Left colon (tissue), 2 donors: ENCODE measurements around the gene DGCR8. TPM values are rescaled to one million over a fixed set of nuclear protein-coding genes. Genes with fewer than 3 reads are reported as not detected.

Source experiments
- ATAC-seq: fragments of 200-7000 bp; cut with Tn5 transposase; one replicate; pipeline ENCODE4 v1.9.1; 2020; ENCODE audit warnings: mild to moderate bottlenecking, moderate library complexity
- DNase-seq, 2 donors: peaks; one replicate each; pipeline ENCODE4 v3.0.0-alpha.2; 2020
- intact Hi-C, 2 donors: fragments of 100-400 bp; cut with DNase I in 1 of 2; cut with micrococcal nuclease in 1 of 2; formaldehyde crosslinking; loops; one replicate each; pipeline versions ENCODE4 v1.11.2 to v1.14.0; 2022; cut with DNase I, micrococcal nuclease
- long read RNA-seq: library from polyadenylated mRNA; unstranded; transcript quantifications from one replicate; pipeline ENCODE4 v2.0.0, GENCODE V29; 2021
- total RNA-seq, 2 donors: library from RNA; stranded (reverse); fragmentation: NEBNext Ultra II Directional; extraction: Animal tissue kit (Norgen Biotek cat#: 25700); gene quantifications; one replicate each; pipeline ENCODE4 v1.2.1, GENCODE V29; 2021
- donor health status: DM: no; HTN: no; CAD: no.
- donor health status: DM: yes; HTN: yes; CAD: no.

The DGCR8 gene
- total RNA-seq = 10 to 100 TPM; 32.7 to 46.8 TPM
- long read RNA-seq, full-length matches to known transcripts = 2 of 10 reads
- long read RNA-seq, partial matches to known transcripts = 4 of 10 reads
- long read RNA-seq, other reads (novel, unspliced or antisense) = 4 of 10 reads

- DNase-seq (peak; percentile 93), ATAC-seq (peak; percentile 89)
- intact Hi-C loops = no loop called here
Measured at GRCh38 chr22:20079745-20080444, at the start of gene DGCR8. DGCR8 (plus strand) TSS chr22:20080241; CDS start chr22:20085964, 5,723 bp downstream.

GRCh38 chr22:20031732-20032406 is 48.2 kb upstream of the DGCR8 start:
- peak; percentile 66 to 71 for DNase-seq
- ATAC-seq = peak; percentile 88
- intact Hi-C loops = no loop called here

- intact Hi-C loops = no loop called here
- DNase-seq (no peak), ATAC-seq (peak; percentile 31)
Measured at GRCh38 chr22:20032407-20032991, 47.5 kb upstream of the DGCR8 start.

- intact Hi-C loops = no loop called here
Measured at GRCh38 chr22:20033045-20033706, 46.9 kb upstream of the DGCR8 start.

GRCh38 chr22:20034143-20034542 is 45.9 kb upstream of the DGCR8 start:
- no peak for DNase-seq
- ATAC-seq = no peak
- intact Hi-C loops = no loop called here

More at GRCh38 chr22:20033045-20033706, 46.9 kb upstream of the DGCR8 start:
- no peak for DNase-seq
- ATAC-seq = peak; percentile 27

- intact Hi-C loops = no loop called here
- DNase-seq = peak in 1 of 2 donors; percentile 2
- no peak for ATAC-seq
Measured at GRCh38 chr22:20035375-20036083, 44.5 kb upstream of the DGCR8 start.

- no peak for ATAC-seq
- intact Hi-C loops = no loop called here
- DNase-seq = peak in 1 of 2 donors; percentile 2
Measured at GRCh38 chr22:20036084-20036482, 44.0 kb upstream of the DGCR8 start.

- ATAC-seq = no peak
- intact Hi-C loops = no loop called here
- DNase-seq = peak in 1 of 2 donors; percentile 2
Measured at GRCh38 chr22:20036535-20037392, 43.3 kb upstream of the DGCR8 start.

- ATAC-seq = no peak
- intact Hi-C loops = no loop called here
- DNase-seq = no peak
Measured at GRCh38 chr22:20037419-20037818, 42.6 kb upstream of the DGCR8 start.

- DNase-seq = no peak
- intact Hi-C loops = no loop called here
- ATAC-seq = no peak
Measured at GRCh38 chr22:20038574-20038973, 41.5 kb upstream of the DGCR8 start.

GRCh38 chr22:20039683-20040325 is 40.2 kb upstream of the DGCR8 start:
- ATAC-seq (no peak), DNase-seq (no peak)
- intact Hi-C loops = no loop called here

GRCh38 chr22:20040327-20041200 is 39.5 kb upstream of the DGCR8 start:
- intact Hi-C loops = no loop called here
- DNase-seq (no peak), ATAC-seq (no peak)

GRCh38 chr22:20043057-20043996 is 36.7 kb upstream of the DGCR8 start:
- DNase-seq (no peak), ATAC-seq (no peak)
- intact Hi-C loops = no loop called here

- no peak for ATAC-seq
- intact Hi-C loops = no loop called here
- DNase-seq = no peak
Measured at GRCh38 chr22:20043997-20044342, 36.1 kb upstream of the DGCR8 start.

GRCh38 chr22:20044495-20045151 is 35.4 kb upstream of the DGCR8 start:
- ATAC-seq (no peak), DNase-seq (no peak)
- intact Hi-C loops = no loop called here
